HEK293 (cell line): ENCODE measurements around the gene PCYOX1L.

Experiments
- CTCF ChIA-PET: fragments of 350-600 bp; formaldehyde crosslinking; extraction: SDS; loops from one replicate; lab custom pipeline; 2021; ENCODE audit warnings: antibody characterized with exemption; lab: Yijun Ruan, JAX
- POLR2A ChIA-PET: fragments of 300-600 bp; formaldehyde crosslinking; extraction: SDS; loops from one replicate; lab custom pipeline; 2020; ENCODE audit warnings: antibody characterized with exemption, inconsistent platforms; lab: Yijun Ruan, JAX
- H3K27ac ChIP-seq: fragments of 200-500 bp; sonication (Bioruptor generic); 2 replicates; pipeline ENCODE4 v1.5.1; 2014; ENCODE audit warnings: low read depth, low read length, control low read depth, inconsistent platforms; ENCODE audit errors: extremely low read depth
- H3K36me3 ChIP-seq, 2 experiments: fragments of 200-500 bp in 1 of 2; sonication (Bioruptor generic) in 1 of 2; 1 replicate in 1 of 2; 2 replicates in 1 of 2; pipeline ENCODE4 v1.5.1; 2014 to 2017; ENCODE audit warnings: inconsistent platforms in 2 of 2, low read length in 2 of 2; ENCODE audit not compliant: control insufficient read depth in 2 of 2, insufficient read depth in 1 of 2
- H3K4me1 ChIP-seq: fragments of 200-500 bp; sonication (Bioruptor generic); 2 replicates; pipeline ENCODE4 v1.5.1; 2014; ENCODE audit warnings: mild to moderate bottlenecking, low read length, inconsistent platforms; ENCODE audit not compliant: control insufficient read depth, insufficient read depth
- H3K4me3 ChIP-seq: 2 replicates; pipeline ENCODE4 v1.5.1; 2011; ENCODE audit warnings: low read depth, mild to moderate bottlenecking, control low read depth, low read length, moderate library complexity
- H3K9me3 ChIP-seq: fragments of 200-500 bp; sonication (Bioruptor generic); 2 replicates; pipeline ENCODE4 v1.5.1; 2014; ENCODE audit warnings: low read depth, low read length, inconsistent platforms; ENCODE audit not compliant: control insufficient read depth, insufficient read depth
- AEBP2 ChIP-seq: fragments of 450-650 bp; formaldehyde crosslinking; IDR thresholded peaks from 2 replicates; pipeline ENCODE4 v1.5.1; 2016; ENCODE audit warnings: missing biosample characterization, missing genetic modification characterization, borderline replicate concordance
- ATF2 ChIP-seq: fragments of 450-650 bp; formaldehyde crosslinking; IDR thresholded peaks from 2 replicates; pipeline ENCODE4 v1.5.1; 2016; ENCODE audit warnings: missing biosample characterization, missing genetic modification characterization, low read depth
- EGR2 ChIP-seq: fragments of 450-650 bp; formaldehyde crosslinking; IDR thresholded peaks from 2 replicates; pipeline ENCODE4 v1.5.1; 2016; ENCODE audit warnings: low read depth, missing biosample characterization, missing genetic modification characterization
- GLIS1 ChIP-seq: fragments of 450-650 bp; formaldehyde crosslinking; IDR thresholded peaks from 2 replicates; pipeline ENCODE4 v1.5.1; 2016; ENCODE audit warnings: missing biosample characterization, missing genetic modification characterization
- HIC1 ChIP-seq: fragments of 450-650 bp; formaldehyde crosslinking; IDR thresholded peaks from 2 replicates; pipeline ENCODE4 v1.5.1; 2016; ENCODE audit warnings: missing biosample characterization, missing genetic modification characterization
- REPIN1 ChIP-seq: fragments of 450-650 bp; formaldehyde crosslinking; IDR thresholded peaks from 2 replicates; pipeline ENCODE4 v1.5.1; 2017; ENCODE audit warnings: missing biosample characterization, missing genetic modification characterization, low read depth
- SALL2 ChIP-seq: fragments of 450-650 bp; formaldehyde crosslinking; IDR thresholded peaks from 2 replicates; pipeline ENCODE4 v1.5.0; 2017; ENCODE audit warnings: missing biosample characterization, mild to moderate bottlenecking, missing genetic modification characterization, borderline replicate concordance
- TRIM28 ChIP-seq: IDR thresholded peaks from 2 replicates; pipeline ENCODE4 v1.6.1; 2011; ENCODE audit warnings: low read length, control low read depth, borderline replicate concordance
- ZFHX2 ChIP-seq: fragments of 450-650 bp; formaldehyde crosslinking; conservative IDR thresholded peaks from 2 replicates; pipeline ENCODE4 v1.5.1; 2016; ENCODE audit warnings: missing biosample characterization, missing genetic modification characterization
- ZNF133 ChIP-seq: fragments of 450-650 bp; formaldehyde crosslinking; IDR thresholded peaks from 2 replicates; pipeline ENCODE4 v1.5.1; 2016; ENCODE audit warnings: missing biosample characterization, missing genetic modification characterization
- ZNF398 ChIP-seq: fragments of 450-650 bp; formaldehyde crosslinking; IDR thresholded peaks from 2 replicates; pipeline ENCODE4 v1.5.1; 2017; ENCODE audit warnings: missing biosample characterization, missing genetic modification characterization
- ZNF501 ChIP-seq: fragments of 450-650 bp; formaldehyde crosslinking; IDR thresholded peaks from 2 replicates; pipeline ENCODE4 v1.5.1; 2016; ENCODE audit warnings: missing biosample characterization, missing genetic modification characterization
- ZNF513 ChIP-seq: fragments of 450-650 bp; IDR thresholded peaks from 2 replicates; pipeline ENCODE4 v1.5.1; 2018; ENCODE audit warnings: missing biosample characterization, missing genetic modification characterization
- ZNF561 ChIP-seq: fragments of 450-650 bp; IDR thresholded peaks from 2 replicates; pipeline ENCODE4 v1.5.1; 2018; ENCODE audit warnings: missing biosample characterization, missing genetic modification characterization, borderline replicate concordance
- ZNF623 ChIP-seq: fragments of 450-650 bp; formaldehyde crosslinking; IDR thresholded peaks from 2 replicates; pipeline ENCODE4 v1.5.1; 2016; ENCODE audit warnings: missing biosample characterization, missing genetic modification characterization

PCYOX1L gene

GRCh38 chr5:149404746-149405549 is 47.1 kb downstream of the PCYOX1L start (continued):
- no peak for TF ChIP-seq ZNF133 (tag by site-specific recombination)
- TF ChIP-seq HIC1 (tag by site-specific recombination): no peak
- TF ChIP-seq TRIM28: no peak
- no peak for TF ChIP-seq ZNF561
- TF ChIP-seq, all 188 proteins: peak for 0

- no peak overlapping the region for H3K27ac ChIP-seq
These were observed 47.8 kb downstream of the PCYOX1L start for GRCh38 chr5:149405550-149406202.

GRCh38 chr5:149406203-149406978 is 48.5 kb downstream of the PCYOX1L start:
- Histone ChIP-seq H3K27ac (no peak overlapping the region), H3K36me3 (no peaks in the 10 kb centered on the region), H3K4me1 (no peaks in the 10 kb centered on the region), H3K9me3 (no peaks in the 10 kb centered on the region), H3K4me3 (no peak overlapping the region)
- ChIA-PET POLR2A (interaction anchor here (1.5 kb wide), 1 partner anchor 35 kb away, joined by 4 read pairs; no protein-coding TSS in a partner anchor), CTCF (interaction anchor here (0.6 to 1.5 kb wide), 4 partner anchors 24 to 40 kb away, joined by 3 to 5 read pairs (median 4); no protein-coding TSS in a partner anchor)
- TF ChIP-seq ATF2 (no peak), ZNF398 (tag by site-specific recombination) (peak; percentile 61), ZNF501 (no peak), HIC1 (tag by site-specific recombination) (no peak), ZFHX2 (tag by site-specific recombination) (peak; percentile 70), GLIS1 (tag by site-specific recombination) (peak; percentile 81), SALL2 (tag by site-specific recombination) (no peak), ZNF513 (tag by site-specific recombination) (peak; percentile 63), EGR2 (tag by site-specific recombination) (peak; percentile 78), ZNF623 (0 out of 2 replicates have a peak, but pooled peaks have one; percentile 3)

More at GRCh38 chr5:149405550-149406202, 47.8 kb downstream of the PCYOX1L start:
- Histone ChIP-seq H3K9me3 (no peaks in the 10 kb centered on the region), H3K36me3 (no peaks in the 10 kb centered on the region), H3K4me1 (no peaks in the 10 kb centered on the region), H3K4me3 (no peak overlapping the region)
- POLR2A ChIA-PET: interaction anchor here (1.5 kb wide), 1 partner anchor 34 kb away, joined by 4 read pairs; no protein-coding TSS in a partner anchor
- CTCF ChIA-PET: interaction anchor here (1.2 to 1.5 kb wide), 2 partner anchors 23 to 28 kb away, joined by 3 to 5 read pairs; no protein-coding TSS in a partner anchor
- TF ChIP-seq AEBP2 (tag by site-specific recombination) (no peak), REPIN1 (tag by site-specific recombination) (no peak), ZNF623 (peak; percentile 88)
